AG09319 (cell line): Measurements from ENCODE around the gene EBPL.
A peak's percentile ranks its signal among the peaks of the same experiment; 100 is the strongest.

Source experiments
- DNase-seq: peaks from one replicate; pipeline ENCODE4 v3.0.0-alpha.2; 2010; ENCODE audit warnings: low read depth; ENCODE audit errors: extremely low read depth
- CTCF ChIP-seq: IDR thresholded peaks from 2 replicates; pipeline ENCODE4 v1.5.1; 2011; ENCODE audit warnings: low read depth, mild to moderate bottlenecking, inconsistent platforms, low read length, moderate library complexity

EBPL gene

GRCh38 chr13:49690133-49690994 lies 922 bp downstream of the EBPL start:
- no peak for DNase-seq
- no peak for TF ChIP-seq CTCF

GRCh38 chr13:49683489-49683888 lies 7.8 kb downstream of the EBPL start:
- no peak for DNase-seq
- no peak for TF ChIP-seq CTCF

GRCh38 chr13:49681842-49682435 lies 9.3 kb downstream of the EBPL start:
- TF ChIP-seq CTCF, result no peak
- no peak for DNase-seq

GRCh38 chr13:49679246-49679645 lies 12.0 kb downstream of the EBPL start:
- no peak for DNase-seq
- TF ChIP-seq CTCF, result peak; percentile 17

- DNase-seq, result no peak
- TF ChIP-seq CTCF, result no peak
These were observed 12.9 kb downstream of the EBPL start for GRCh38 chr13:49678191-49678914.

- DNase-seq, result no peak
- TF ChIP-seq CTCF, result no peak
These were observed 14.5 kb downstream of the EBPL start for GRCh38 chr13:49676581-49677298.

- TF ChIP-seq CTCF, result no peak
- DNase-seq, result no peak
These were observed 20.5 kb downstream of the EBPL start for GRCh38 chr13:49670828-49671227.
